Loucy (cell line): ENCODE results near the gene VKORC1.

Source experiments
- H2AFZ ChIP-seq: fragments of 200-600 bp; sonication (generic); 2 replicates; pipeline ENCODE4 v1.6.0; 2016; ENCODE audit warnings: antibody characterized with exemption, mild to moderate bottlenecking, low read length, moderate library complexity
- H3F3A ChIP-seq: fragments of 200-600 bp; 2 replicates; pipeline ENCODE4 v1.6.0; 2016; ENCODE audit warnings: antibody characterized with exemption, low read depth, mild to moderate bottlenecking
- H3K27me3 ChIP-seq: fragments of 200-600 bp; sonication (generic); 2 replicates; pipeline ENCODE4 v1.6.1; 2014; ENCODE audit warnings: low read length, mild to moderate bottlenecking; ENCODE audit not compliant: insufficient read depth, poor library complexity, severe bottlenecking
- H3K36me3 ChIP-seq: fragments of 200-600 bp; sonication (generic); 2 replicates; pipeline ENCODE4 v1.6.1; 2016; ENCODE audit warnings: low read length; ENCODE audit not compliant: insufficient read depth
- H3K4me1 ChIP-seq: fragments of 200-600 bp; sonication (generic); 2 replicates; pipeline ENCODE4 v1.5.1; 2014; ENCODE audit warnings: low read length, mild to moderate bottlenecking; ENCODE audit not compliant: insufficient read depth, poor library complexity, severe bottlenecking
- H3K4me2 ChIP-seq: fragments of 200-600 bp; sonication (generic); 2 replicates; pipeline ENCODE4 v1.6.0; 2014; ENCODE audit warnings: antibody characterized with exemption, low read length, low read depth, mild to moderate bottlenecking; ENCODE audit not compliant: poor library complexity, severe bottlenecking
- H3K4me3 ChIP-seq: fragments of 200-600 bp; sonication (generic); 2 replicates; pipeline ENCODE4 v1.5.1; 2014; ENCODE audit warnings: low read length, mild to moderate bottlenecking, mixed read lengths; ENCODE audit not compliant: poor library complexity, severe bottlenecking
- H3K79me2 ChIP-seq: fragments of 200-600 bp; sonication (generic); 2 replicates; pipeline ENCODE4 v1.6.1; 2014; ENCODE audit warnings: low read length; ENCODE audit not compliant: insufficient read depth
- H3K9ac ChIP-seq: fragments of 200-600 bp; sonication (generic); 2 replicates; pipeline ENCODE4 v1.6.0; 2014; ENCODE audit warnings: mild to moderate bottlenecking, low read depth, low read length, moderate library complexity; ENCODE audit not compliant: poor library complexity, severe bottlenecking
- H3K9me2 ChIP-seq: fragments of 200-600 bp; sonication (generic); replicated peaks from 2 replicates; pipeline ENCODE4 v1.6.1; 2016; ENCODE audit warnings: low read depth, low read length, mixed read lengths
- H3K9me3 ChIP-seq: fragments of 200-600 bp; sonication (generic); 2 replicates; pipeline ENCODE4 v1.6.1; 2014; ENCODE audit warnings: mild to moderate bottlenecking, antibody characterized with exemption, low read length, low read depth; ENCODE audit not compliant: insufficient read depth
- H4K20me1 ChIP-seq: fragments of 200-600 bp; sonication (generic); 2 replicates; pipeline ENCODE4 v1.6.0; 2014; ENCODE audit warnings: antibody characterized with exemption, low read length, mild to moderate bottlenecking; ENCODE audit not compliant: insufficient read depth, poor library complexity, severe bottlenecking
- EZH2phosphoT487 ChIP-seq: fragments of 200-600 bp; IDR thresholded peaks from 2 replicates; pipeline ENCODE4 v1.6.1; 2018; ENCODE audit warnings: antibody characterized with exemption, mild to moderate bottlenecking, moderate library complexity, borderline replicate concordance
- TF ChIP-seq, protein P1 (sequence below): fragments of 200-600 bp; sonication (generic); conservative IDR thresholded peaks from 2 replicates; pipeline ENCODE4 v1.5.1; 2014; ENCODE audit warnings: mild to moderate bottlenecking, antibody characterized with exemption, low read length

Gene VKORC1

GRCh38 chr16:31043898-31044481, 50.6 kb downstream of the VKORC1 start:
- Histone ChIP-seq H3K4me1 (no peaks in the 10 kb centered on the region), H3K4me2 (no peak overlapping the region), H3K4me3 (no peak overlapping the region), H3K27me3 (no peaks in the 10 kb centered on the region), H3F3A (no peaks in the 10 kb centered on the region), H3K36me3 (no peaks in the 10 kb centered on the region), H3K79me2 (no peaks in the 10 kb centered on the region), H4K20me1 (no peaks in the 10 kb centered on the region), H3K9me3 (no peaks in the 10 kb centered on the region), H3K9me2 (no peaks in the 10 kb centered on the region), H3K9ac (no peak overlapping the region), H2AFZ (no peak overlapping the region)
- TF ChIP-seq, protein P1, sequence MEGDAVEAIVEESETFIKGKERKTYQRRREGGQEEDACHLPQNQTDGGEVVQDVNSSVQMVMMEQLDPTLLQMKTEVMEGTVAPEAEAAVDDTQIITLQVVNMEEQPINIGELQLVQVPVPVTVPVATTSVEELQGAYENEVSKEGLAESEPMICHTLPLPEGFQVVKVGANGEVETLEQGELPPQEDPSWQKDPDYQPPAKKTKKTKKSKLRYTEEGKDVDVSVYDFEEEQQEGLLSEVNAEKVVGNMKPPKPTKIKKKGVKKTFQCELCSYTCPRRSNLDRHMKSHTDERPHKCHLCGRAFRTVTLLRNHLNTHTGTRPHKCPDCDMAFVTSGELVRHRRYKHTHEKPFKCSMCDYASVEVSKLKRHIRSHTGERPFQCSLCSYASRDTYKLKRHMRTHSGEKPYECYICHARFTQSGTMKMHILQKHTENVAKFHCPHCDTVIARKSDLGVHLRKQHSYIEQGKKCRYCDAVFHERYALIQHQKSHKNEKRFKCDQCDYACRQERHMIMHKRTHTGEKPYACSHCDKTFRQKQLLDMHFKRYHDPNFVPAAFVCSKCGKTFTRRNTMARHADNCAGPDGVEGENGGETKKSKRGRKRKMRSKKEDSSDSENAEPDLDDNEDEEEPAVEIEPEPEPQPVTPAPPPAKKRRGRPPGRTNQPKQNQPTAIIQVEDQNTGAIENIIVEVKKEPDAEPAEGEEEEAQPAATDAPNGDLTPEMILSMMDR = no peak
- TF ChIP-seq EZH2phosphoT487 = no peak

DNA sequence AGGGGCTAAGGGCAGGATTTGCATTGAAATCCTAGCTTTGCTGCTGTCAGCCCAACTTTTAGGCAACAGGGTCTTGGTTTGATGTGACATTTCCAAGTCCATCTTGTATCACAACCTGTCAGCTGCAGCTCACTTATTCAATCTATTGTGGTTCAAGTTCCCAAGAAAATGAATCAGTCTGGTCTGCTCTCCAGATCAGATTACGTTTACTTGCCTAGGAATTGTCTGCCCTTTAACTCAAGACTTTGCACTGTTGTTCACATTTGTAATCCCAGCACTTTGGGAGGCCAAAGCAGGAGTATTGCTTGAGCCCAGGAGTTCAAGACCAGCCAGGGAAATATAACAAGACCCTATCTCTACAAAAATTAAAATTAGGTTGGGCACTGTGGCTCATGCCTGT, 51.2 kb downstream of the VKORC1 start:
- TF ChIP-seq EZH2phosphoT487 = no peak
- TF ChIP-seq, protein P1 = no peak
- Histone ChIP-seq H3F3A (no peaks in the 10 kb centered on the region), H3K4me1 (no peaks in the 10 kb centered on the region), H3K27me3 (no peaks in the 10 kb centered on the region), H2AFZ (no peak overlapping the region), H3K4me2 (no peak overlapping the region), H3K9ac (no peak overlapping the region), H3K36me3 (no peaks in the 10 kb centered on the region), H3K79me2 (no peaks in the 10 kb centered on the region), H3K4me3 (no peak overlapping the region), H4K20me1 (no peaks in the 10 kb centered on the region), H3K9me3 (no peaks in the 10 kb centered on the region), H3K9me2 (no peaks in the 10 kb centered on the region)

GRCh38 chr16:31042866-31043265, 51.7 kb downstream of the VKORC1 start:
- H3K27me3 ChIP-seq = no peaks in the 10 kb centered on the region
- no peak overlapping the region for H3K4me2 ChIP-seq

More at GRCh38 chr16:31042866-31043265, 51.7 kb downstream of the VKORC1 start:
- no peak overlapping the region for H3K9ac ChIP-seq
- no peaks in the 10 kb centered on the region for H3K36me3 ChIP-seq
- TF ChIP-seq, protein P1 = no peak
- TF ChIP-seq EZH2phosphoT487 = no peak
- H4K20me1 ChIP-seq = no peaks in the 10 kb centered on the region
- H3K4me3 ChIP-seq = no peak overlapping the region
- H3K9me3 ChIP-seq = no peaks in the 10 kb centered on the region
- no peak overlapping the region for H2AFZ ChIP-seq
- H3K9me2 ChIP-seq = no peaks in the 10 kb centered on the region
- H3K4me1 ChIP-seq = no peaks in the 10 kb centered on the region
- H3F3A ChIP-seq = no peaks in the 10 kb centered on the region
- H3K79me2 ChIP-seq = no peaks in the 10 kb centered on the region
